ENCODE data around the gene VWA7. TPM values are rescaled to one million over a fixed set of nuclear protein-coding genes. Genes with fewer than 3 reads are reported as not detected.

The VWA7 gene
- total and polyA plus RNA-seq, 2 donors from 2014 or later, result 10.2 to 32.5 TPM

DNA sequence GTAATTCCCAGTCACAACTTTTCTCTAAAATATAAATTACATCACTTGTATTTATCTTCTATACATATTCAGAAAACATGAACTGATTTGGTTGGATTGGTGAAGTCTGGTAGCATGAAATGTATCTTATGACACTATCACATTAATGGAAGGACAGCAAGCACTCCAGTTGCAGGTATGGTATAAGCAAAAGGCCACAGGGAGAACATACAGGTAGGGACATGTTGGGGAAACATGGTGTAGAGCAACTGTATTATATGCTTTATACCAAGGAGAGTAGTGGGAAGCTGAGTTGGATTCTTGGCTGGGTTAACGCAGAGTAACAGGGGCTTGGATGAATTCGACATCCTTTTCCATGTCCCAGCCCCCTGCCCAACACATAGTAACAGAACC lies 19.9 kb upstream of the VWA7 start:
- Histone ChIP-seq H3K4me1 (ENCODE audit: control insufficient read depth in 2 of 3, insufficient read depth in 2 of 3, low read depth in 1 of 3, low read length in 3 of 3) (peaks cover 0 to 5% (median 0%) of the 10 kb centered on the region in 3 donors), H3K27me3 (ENCODE audit: control insufficient read depth, insufficient read depth, low read length) (no peaks in the 10 kb centered on the region), H3K9ac (ENCODE audit: low read length in 3 of 3) (no peak overlapping the region), H3K9me3 (ENCODE audit: control insufficient read depth in 2 of 3, insufficient read depth in 1 of 3, low read length in 3 of 3) (no peaks in the 10 kb centered on the region), H3K4me3 (ENCODE audit: low read length in 3 of 3) (no peak overlapping the region), H3K27ac (ENCODE audit: low read depth in 2 of 2, low read length in 2 of 2) (no peak overlapping the region), H3K36me3 (ENCODE audit: control insufficient read depth in 2 of 3, insufficient read depth in 3 of 3, low read length in 3 of 3) (no peaks in the 10 kb centered on the region)
- TF ChIP-seq, protein P1, sequence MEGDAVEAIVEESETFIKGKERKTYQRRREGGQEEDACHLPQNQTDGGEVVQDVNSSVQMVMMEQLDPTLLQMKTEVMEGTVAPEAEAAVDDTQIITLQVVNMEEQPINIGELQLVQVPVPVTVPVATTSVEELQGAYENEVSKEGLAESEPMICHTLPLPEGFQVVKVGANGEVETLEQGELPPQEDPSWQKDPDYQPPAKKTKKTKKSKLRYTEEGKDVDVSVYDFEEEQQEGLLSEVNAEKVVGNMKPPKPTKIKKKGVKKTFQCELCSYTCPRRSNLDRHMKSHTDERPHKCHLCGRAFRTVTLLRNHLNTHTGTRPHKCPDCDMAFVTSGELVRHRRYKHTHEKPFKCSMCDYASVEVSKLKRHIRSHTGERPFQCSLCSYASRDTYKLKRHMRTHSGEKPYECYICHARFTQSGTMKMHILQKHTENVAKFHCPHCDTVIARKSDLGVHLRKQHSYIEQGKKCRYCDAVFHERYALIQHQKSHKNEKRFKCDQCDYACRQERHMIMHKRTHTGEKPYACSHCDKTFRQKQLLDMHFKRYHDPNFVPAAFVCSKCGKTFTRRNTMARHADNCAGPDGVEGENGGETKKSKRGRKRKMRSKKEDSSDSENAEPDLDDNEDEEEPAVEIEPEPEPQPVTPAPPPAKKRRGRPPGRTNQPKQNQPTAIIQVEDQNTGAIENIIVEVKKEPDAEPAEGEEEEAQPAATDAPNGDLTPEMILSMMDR (IDR thresholded peaks at IDR 0.05; ENCODE audit: borderline replicate concordance, extremely low read depth, insufficient read depth), result no peak
- FAIRE-seq (no peak), DNase-seq (no peak)
- intact Hi-C loops (cut with DNase I), result no loop called here

DNA sequence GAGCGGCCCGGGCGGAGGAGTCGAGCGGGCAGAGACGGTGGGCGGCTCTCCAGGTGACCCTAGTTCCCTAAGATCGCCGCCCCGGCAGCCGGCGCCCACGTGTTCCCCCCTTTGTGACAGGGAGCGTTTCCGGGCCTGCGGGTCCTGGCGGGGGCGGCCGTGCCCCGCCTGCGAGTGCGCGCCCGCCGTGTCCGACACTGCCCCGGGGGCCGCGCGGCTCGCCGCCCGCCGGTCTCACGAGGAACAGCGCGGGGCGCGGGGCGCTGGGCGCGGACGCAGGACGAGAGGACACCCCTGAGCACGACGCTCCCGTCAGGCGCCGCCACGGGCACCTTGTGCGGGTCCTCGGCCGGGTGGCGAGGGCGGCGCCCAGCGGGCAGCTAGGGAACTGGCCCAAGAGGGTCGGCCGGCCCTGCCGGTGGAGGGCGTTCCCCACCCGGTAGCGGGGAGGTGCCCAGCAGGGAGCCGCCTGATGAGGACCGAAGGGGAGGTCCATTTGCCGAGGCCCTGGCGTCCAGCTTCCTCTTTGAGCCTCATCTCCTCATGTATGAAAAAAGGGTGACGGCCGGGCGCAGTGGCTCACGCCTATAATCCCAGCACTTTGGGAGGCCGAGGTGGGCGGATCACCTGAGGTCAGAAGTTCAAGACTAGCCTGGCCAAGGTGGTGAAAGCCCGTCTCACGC lies 18.6 kb upstream of the VWA7 start, which contains the start of gene VARS1:
TSS of gene VARS1 (minus strand) at position 137 of the 683 bp plus-strand sequence. CDS start 535 bp downstream, outside the sequence.
- peak within 1 kb of the TSS; percentile 91 to 92 for H3K27ac ChIP-seq (ENCODE audit: low read depth in 2 of 2, low read length in 2 of 2)
- no peaks in the 10 kb centered on the region for H3K27me3 ChIP-seq (ENCODE audit: control insufficient read depth, insufficient read depth, low read length)
- intact Hi-C loops (cut with DNase I), result no loop called here
- no peak for FAIRE-seq
- H3K9ac ChIP-seq (ENCODE audit: low read length in 3 of 3), result peak within 1 kb of the TSS; percentile 76 to 99 (median 98)
- TF ChIP-seq, protein P1 (IDR thresholded peaks at IDR 0.05; ENCODE audit: borderline replicate concordance, extremely low read depth, insufficient read depth), result peak; percentile 83
- no peaks in the 10 kb centered on the region for H3K36me3 ChIP-seq (ENCODE audit: control insufficient read depth in 2 of 3, insufficient read depth in 3 of 3, low read length in 3 of 3)
- peaks cover 0 to 5% (median 0%) of the 10 kb centered on the region in 3 donors for H3K4me1 ChIP-seq (ENCODE audit: control insufficient read depth in 2 of 3, insufficient read depth in 2 of 3, low read depth in 1 of 3, low read length in 3 of 3)
- H3K4me3 ChIP-seq (ENCODE audit: low read length in 3 of 3), result peak within 1 kb of the TSS; percentile 78 to 94 (median 91)
- H3K9me3 ChIP-seq (ENCODE audit: control insufficient read depth in 2 of 3, insufficient read depth in 1 of 3, low read length in 3 of 3), result no peaks in the 10 kb centered on the region
- peak; percentile 90 to 98 (median 94) for DNase-seq

DNA sequence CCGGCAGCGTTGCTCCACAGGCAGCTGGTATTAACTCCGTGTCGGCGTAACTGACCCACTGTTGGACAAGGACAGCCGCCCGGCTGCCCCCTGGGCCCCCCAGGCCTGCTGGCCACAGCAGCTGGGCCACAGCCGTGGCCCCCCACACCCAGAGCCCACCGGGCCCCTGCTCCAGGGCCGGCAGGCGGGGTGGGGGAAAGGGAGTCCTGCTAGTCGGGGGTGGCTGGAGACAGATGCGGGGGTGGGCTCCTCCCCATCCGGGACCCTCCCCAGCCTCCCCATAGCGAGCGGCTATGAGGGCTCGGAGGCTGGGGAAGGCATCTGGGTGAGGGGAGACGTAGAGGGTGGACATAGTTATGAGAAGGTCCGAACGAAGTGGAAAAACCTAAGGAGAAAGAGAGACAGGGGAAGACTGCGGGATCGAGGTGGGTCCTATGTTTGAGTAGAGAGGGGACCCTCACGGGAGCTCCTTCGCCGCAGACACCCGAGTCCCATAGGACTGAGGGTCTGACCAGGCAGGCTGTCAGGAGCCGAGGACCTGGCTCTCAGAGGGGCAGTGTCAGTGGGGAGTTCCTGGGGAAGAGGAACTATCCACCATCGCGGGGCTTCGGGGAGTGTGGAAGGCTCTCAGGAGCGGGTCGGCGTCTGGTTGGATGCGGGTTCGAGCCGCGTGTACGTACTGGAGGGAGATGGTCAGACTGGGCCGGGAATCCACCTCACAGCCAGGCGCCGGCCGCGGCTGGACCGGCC lies 17.9 kb upstream of the VWA7 start:
- H3K9me3 ChIP-seq (ENCODE audit: control insufficient read depth in 2 of 3, insufficient read depth in 1 of 3, low read length in 3 of 3), result no peaks in the 10 kb centered on the region
- peak overlapping the region; percentile 76 to 99 (median 98) for H3K9ac ChIP-seq (ENCODE audit: low read length in 3 of 3)
- FAIRE-seq, result no peak
- H3K27me3 ChIP-seq (ENCODE audit: control insufficient read depth, insufficient read depth, low read length), result no peaks in the 10 kb centered on the region
- peak overlapping the region; percentile 91 to 92 for H3K27ac ChIP-seq (ENCODE audit: low read depth in 2 of 2, low read length in 2 of 2)
- intact Hi-C loops (cut with DNase I), result no loop called here
- no peaks in the 10 kb centered on the region for H3K36me3 ChIP-seq (ENCODE audit: control insufficient read depth in 2 of 3, insufficient read depth in 3 of 3, low read length in 3 of 3)
- H3K4me1 ChIP-seq (ENCODE audit: control insufficient read depth in 2 of 3, insufficient read depth in 2 of 3, low read depth in 1 of 3, low read length in 3 of 3), result peaks cover 0 to 5% (median 0%) of the 10 kb centered on the region in 3 donors
- H3K4me3 ChIP-seq (ENCODE audit: low read length in 3 of 3), result peak overlapping the region; percentile 78 to 94 (median 91)
- DNase-seq, result peak; percentile 31 to 86 (median 49)
- TF ChIP-seq, protein P1 (IDR thresholded peaks at IDR 0.05; ENCODE audit: borderline replicate concordance, extremely low read depth, insufficient read depth), result no peak
